ENCODE data around the gene HNRNPDL. TPM values are rescaled to one million over a fixed set of nuclear protein-coding genes. Genes with fewer than 3 reads are reported as not detected.

HNRNPDL gene
- total and polyA plus RNA-seq, 2 of the 13 experiments (the other 11 are each of a cell fraction or from before 2014, with no cell fraction given), result 167 to 414 TPM

GRCh38 chr4:82461710-82462109 lies 31.4 kb upstream of the HNRNPDL start:
- no peak overlapping the region for H3K4me3 ChIP-seq (replicated peaks in 1 of 3; ENCODE audit: insufficient read depth in 1 of 3, low read depth in 2 of 3, low read length in 3 of 3)
- BruUV-seq (replicated peaks), result no TSS peak
- no peak for TF ChIP-seq BATF2 (CRISPR knock-in tag; IDR thresholded peaks at IDR 0.05)
- TF ChIP-seq MAFK (conservative IDR thresholded peaks at IDR 0.05 in 1 of 2, IDR thresholded peaks at IDR 0.05 in 1 of 2; ENCODE audit: low read length in 2 of 2), result peak; percentile 47 to 78
- TF ChIP-seq ERF (CRISPR knock-in tag; IDR thresholded peaks at IDR 0.05), result no peak
- no peak for TF ChIP-seq HDAC1 (CRISPR knock-in tag; IDR thresholded peaks at IDR 0.05)
- TF ChIP-seq MAFF (IDR thresholded peaks at IDR 0.05; ENCODE audit: low read depth, low read length), result peak; percentile 63
- DNase-seq (ENCODE audit: low spot score), result no peak
- no peak for FAIRE-seq
- no peak overlapping the region for H2AFZ ChIP-seq (ENCODE audit: low read length)
- no peaks in the 10 kb centered on the region for H3K79me2 ChIP-seq (ENCODE audit: insufficient read depth, low read length)
- H3K9ac ChIP-seq (ENCODE audit: insufficient read depth, low read depth, low read length), result no peak overlapping the region
- no peaks in the 10 kb centered on the region for H3K4me1 ChIP-seq (ENCODE audit: insufficient read depth, low read length)
- ATAC-seq, result no peak
- in situ Hi-C loops (cut with HindIII; ENCODE audit: extremely low pct_ligation_motif_present, low pct_unique_long_range_greater_than_20kb), result loop anchor here (5.0 kb wide), 2 partner anchors 141 to 276 kb away; no protein-coding TSS in a partner anchor
- intact Hi-C loops (cut with micrococcal nuclease; ENCODE audit: unreplicated experiment), result loop anchor here (1.0 to 5.0 kb wide), 4 partner anchors 101 to 278 kb away; partner anchors contain the start of gene TMEM150C
- 89% methylated on average over 2 of the region's 2 CpGs for WGBS (ENCODE audit: low lambda C conversion rate)
- no peaks in the 10 kb centered on the region for H4K20me1 ChIP-seq (ENCODE audit: insufficient read depth, low read length)
- ChIA-PET CTCF (ENCODE audit: low intra/inter-chr PET ratio, low total read pairs) (interaction anchor here (1.3 to 3.0 kb wide), 3 partner anchors 138 to 340 kb away, joined by 3 to 53 read pairs (median 17); no protein-coding TSS in a partner anchor), POLR2A (interaction anchor here (1.1 to 1.3 kb wide), 2 partner anchors 32 to 278 kb away, joined by 3 read pairs; no protein-coding TSS in a partner anchor)
- H3K4me2 ChIP-seq (ENCODE audit: low read depth, low read length), result no peak overlapping the region
- H3K9me3 ChIP-seq (ENCODE audit: low read length), result no peaks in the 10 kb centered on the region
- H3K27ac ChIP-seq (ENCODE audit: extremely low read length, insufficient read depth, low read length), result no peak overlapping the region
- no peaks in the 10 kb centered on the region for H3K27me3 ChIP-seq (ENCODE audit: control insufficient read depth in 1 of 2, insufficient read depth in 2 of 2, low read length in 2 of 2)
- H3K36me3 ChIP-seq (replicated peaks in 1 of 2; ENCODE audit: control insufficient read depth in 1 of 2, insufficient read depth in 2 of 2, low read length in 2 of 2), result peaks cover 8 to 34% of the 10 kb centered on the region in 2 experiments; a peak in 4 of 5 replicates

DNA sequence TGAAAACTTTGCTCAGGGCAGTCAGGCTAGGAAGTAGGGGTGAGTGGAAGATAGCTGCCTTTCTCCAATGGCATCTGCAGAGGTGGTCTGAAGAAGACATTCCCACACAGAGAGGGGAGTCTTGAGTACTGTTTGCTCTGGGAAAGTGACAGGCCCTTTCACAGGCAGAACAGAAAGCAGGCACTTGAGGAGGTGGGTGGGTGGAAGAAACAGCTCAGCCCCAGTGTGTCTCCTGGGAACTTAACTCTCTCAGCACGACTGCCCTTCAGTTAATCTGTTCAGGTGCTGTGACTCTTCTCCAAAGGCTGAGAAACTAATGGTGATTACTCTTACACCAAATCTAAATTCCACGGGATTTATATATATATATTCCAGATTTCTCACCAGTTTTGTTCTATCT lies 28.5 kb upstream of the HNRNPDL start:
- H3K36me3 ChIP-seq (replicated peaks in 1 of 2; ENCODE audit: control insufficient read depth in 1 of 2, insufficient read depth in 2 of 2, low read length in 2 of 2), result peaks cover 9 to 44% of the 10 kb centered on the region in 2 experiments; a peak in 4 of 5 replicates
- ATAC-seq, result no peak
- no peaks in the 10 kb centered on the region for H3K27me3 ChIP-seq (ENCODE audit: control insufficient read depth in 1 of 2, insufficient read depth in 2 of 2, low read length in 2 of 2)
- H4K20me1 ChIP-seq (ENCODE audit: insufficient read depth, low read length), result no peaks in the 10 kb centered on the region
- H3K4me1 ChIP-seq (ENCODE audit: insufficient read depth, low read length), result no peaks in the 10 kb centered on the region
- no TSS peak for BruUV-seq (replicated peaks)
- TF ChIP-seq SMARCC2 (IDR thresholded peaks at IDR 0.05), result no peak
- TF ChIP-seq ZNF264 (CRISPR knock-in tag; IDR thresholded peaks at IDR 0.05), result no peak
- TF ChIP-seq BRCA1 (CRISPR knock-in tag; IDR thresholded peaks at IDR 0.05), result no peak
- H3K9me3 ChIP-seq (ENCODE audit: low read length), result no peaks in the 10 kb centered on the region
- in situ Hi-C loops (cut with HindIII; ENCODE audit: extremely low pct_ligation_motif_present, low pct_unique_long_range_greater_than_20kb) (no loop called here), intact Hi-C loops (cut with micrococcal nuclease; ENCODE audit: unreplicated experiment) (no loop called here)
- no peaks in the 10 kb centered on the region for H3K79me2 ChIP-seq (ENCODE audit: insufficient read depth, low read length)
- H3K27ac ChIP-seq (ENCODE audit: extremely low read length, insufficient read depth, low read length), result no peak overlapping the region
- no peak overlapping the region for H3K4me2 ChIP-seq (ENCODE audit: low read depth, low read length)
- H2AFZ ChIP-seq (ENCODE audit: low read length), result no peak overlapping the region
- H3K9ac ChIP-seq (ENCODE audit: insufficient read depth, low read depth, low read length), result no peak overlapping the region
- H3K4me3 ChIP-seq (replicated peaks in 1 of 3; ENCODE audit: insufficient read depth in 1 of 3, low read depth in 2 of 3, low read length in 3 of 3), result no peak overlapping the region
- ChIA-PET CTCF (ENCODE audit: low intra/inter-chr PET ratio, low total read pairs) (no interaction called here), POLR2A (no interaction called here)
- WGBS (ENCODE audit: low lambda C conversion rate), result 95% methylated on average over 2 of the region's 2 CpGs
- DNase-seq (ENCODE audit: low spot score), result no peak
- FAIRE-seq, result no peak
